Endothelial cell of hepatic sinusoid (primary cell): ENCODE results near the gene LYPD3.
"Not testable (repeated sequence)": the region's sequence is repeated elsewhere in the genome, so short reads cannot be mapped to it uniquely, and the experiment has no call there.

Experiments
- in situ Hi-C: cut with HindIII; loops from 2 replicates; pipeline ENCODE4 v1.10.0; 2017; ENCODE audit warnings: low sequenced_read_pairs

Gene LYPD3

DNA sequence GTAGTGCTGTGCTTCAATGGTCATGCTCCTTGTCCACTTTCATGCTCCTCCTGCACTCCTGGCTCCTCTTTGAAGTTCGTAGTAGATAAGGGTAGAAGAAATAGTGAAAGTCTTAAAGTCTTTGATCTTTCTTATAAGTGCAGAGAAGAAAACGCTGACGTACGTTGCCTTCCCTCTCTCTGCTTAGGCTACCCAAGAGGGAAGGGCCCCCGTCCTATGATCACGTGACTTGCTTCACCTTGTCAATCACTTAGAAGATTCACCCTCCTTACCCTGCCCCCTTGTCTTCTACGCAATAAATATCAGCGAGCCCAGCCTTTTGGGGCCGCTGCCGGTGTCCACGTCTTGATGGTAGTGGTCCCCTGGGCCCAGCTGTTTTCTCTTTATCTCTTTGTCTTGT, 28.1 kb downstream of the LYPD3 start:
- in situ Hi-C loops, result not testable (repeated sequence)

DNA sequence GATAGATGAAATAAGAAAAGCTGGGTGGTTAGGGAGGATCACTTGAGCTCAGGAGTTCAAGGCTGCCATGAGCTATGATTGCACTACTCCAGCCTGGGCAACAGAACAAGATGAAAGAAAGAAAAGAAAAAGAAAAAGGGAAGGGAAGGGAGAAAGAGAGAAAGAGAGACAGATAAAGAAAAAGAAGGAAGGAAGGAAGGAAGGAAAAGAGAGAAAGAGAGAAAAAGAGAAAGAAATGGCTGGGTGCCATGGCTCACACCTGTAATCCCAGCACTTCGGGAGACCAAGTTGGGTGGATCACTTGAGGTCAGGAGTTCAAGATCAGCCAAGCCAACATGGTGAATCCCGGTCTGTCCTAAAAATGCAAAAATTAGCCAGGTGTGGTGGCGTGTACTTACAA, 29.6 kb downstream of the LYPD3 start:
- in situ Hi-C loops, result no loop called here

DNA sequence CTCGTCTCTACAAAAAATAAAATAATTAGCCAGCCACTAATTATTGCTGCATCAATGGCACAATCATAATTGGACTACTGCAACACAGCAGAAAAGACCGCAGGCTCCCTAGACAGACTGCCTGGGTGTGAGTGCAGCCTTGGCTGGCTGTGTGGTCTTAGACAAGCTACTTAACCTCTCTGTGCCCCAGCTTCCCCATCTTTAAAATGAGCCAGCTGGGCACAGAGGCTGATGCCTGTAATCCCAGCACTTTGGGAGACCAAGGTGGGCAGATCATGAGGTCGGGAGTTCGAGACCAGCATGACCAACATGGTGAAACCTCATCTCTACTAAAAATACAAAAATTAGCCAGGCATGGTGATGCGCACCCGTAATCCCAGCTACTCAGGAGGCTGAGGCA, 31.7 kb downstream of the LYPD3 start:
- in situ Hi-C loops, result no loop called here

DNA sequence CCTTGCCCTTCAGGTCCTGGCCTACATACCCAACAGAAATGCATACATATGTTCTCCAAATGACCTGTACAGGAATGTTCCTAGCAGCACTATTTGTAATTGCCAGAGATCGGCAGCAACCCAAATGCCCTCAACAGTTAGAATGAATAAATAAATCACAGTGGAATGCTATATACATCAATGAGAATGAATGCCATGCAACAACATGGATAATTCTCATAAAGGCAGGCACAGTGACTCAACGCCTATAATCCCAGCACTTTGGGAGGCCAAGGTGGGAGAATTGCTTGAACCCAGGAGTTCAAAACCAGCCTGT, 32.1 kb downstream of the LYPD3 start:
- in situ Hi-C loops, result no loop called here

DNA sequence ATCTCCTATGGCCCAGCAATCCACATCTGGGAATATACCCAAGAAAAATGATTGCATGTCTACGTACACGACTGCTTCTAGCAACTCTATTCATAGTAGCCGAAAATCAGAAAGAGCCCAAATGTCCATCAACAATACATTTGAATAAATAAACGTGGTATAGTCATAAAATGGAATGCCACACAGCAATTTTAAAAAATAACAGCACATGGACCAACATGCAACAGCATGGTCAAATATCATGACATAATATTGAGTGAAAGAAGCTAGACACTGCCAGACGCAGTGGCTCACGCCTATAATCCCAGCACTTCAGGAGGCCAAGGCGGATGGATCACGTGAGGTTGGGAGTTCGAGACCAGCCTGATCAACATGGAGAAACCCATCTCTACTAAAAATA, 34.4 kb downstream of the LYPD3 start:
- in situ Hi-C loops, result no loop called here

DNA sequence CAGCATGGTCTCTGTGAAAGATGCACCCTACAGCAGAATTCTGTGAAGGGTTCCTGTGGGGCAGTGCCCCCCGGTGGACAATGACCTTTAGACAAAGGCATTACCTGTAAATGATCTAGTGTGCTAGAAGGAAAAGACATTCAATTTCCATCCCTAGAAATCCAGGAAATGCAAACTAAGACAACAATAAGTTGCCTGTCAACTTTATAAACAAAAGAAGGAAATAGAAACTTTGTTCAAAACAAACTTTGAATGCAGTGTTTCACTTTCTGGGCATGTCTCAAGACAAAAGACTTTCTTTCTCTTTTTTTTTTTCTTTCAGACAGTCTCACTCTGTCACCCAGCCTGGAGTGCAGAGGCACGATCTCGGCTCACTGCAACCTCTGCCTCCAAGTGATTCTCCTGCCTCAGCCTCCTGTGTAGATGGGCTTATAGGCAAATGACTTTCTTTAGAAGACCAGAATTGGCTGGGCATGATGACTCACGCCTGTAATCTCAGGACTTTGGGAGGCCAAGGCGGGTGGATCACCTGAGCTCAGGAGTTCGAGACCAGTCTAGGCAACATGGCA, 35.2 kb downstream of the LYPD3 start:
- in situ Hi-C loops, result no loop called here

DNA sequence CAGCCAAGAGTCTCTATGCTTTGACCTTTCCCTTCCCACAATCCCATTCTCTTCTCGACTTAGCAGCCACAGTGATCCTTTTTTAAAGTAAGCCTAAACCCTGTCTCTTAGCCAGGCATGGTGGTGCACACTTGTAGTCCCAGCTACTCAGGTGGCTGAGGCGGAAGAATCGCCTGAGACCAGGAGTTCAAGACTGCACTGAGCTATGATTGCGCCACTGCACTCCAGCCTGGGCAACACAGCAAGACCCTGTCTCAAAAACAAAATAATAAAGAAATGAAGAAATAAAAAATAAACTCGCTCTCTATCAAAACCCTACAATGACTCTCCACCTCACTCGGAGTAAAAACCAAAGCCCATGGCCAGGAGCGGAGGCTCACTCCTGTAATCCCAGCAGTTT, 36.0 kb downstream of the LYPD3 start:
- in situ Hi-C loops, result no loop called here

DNA sequence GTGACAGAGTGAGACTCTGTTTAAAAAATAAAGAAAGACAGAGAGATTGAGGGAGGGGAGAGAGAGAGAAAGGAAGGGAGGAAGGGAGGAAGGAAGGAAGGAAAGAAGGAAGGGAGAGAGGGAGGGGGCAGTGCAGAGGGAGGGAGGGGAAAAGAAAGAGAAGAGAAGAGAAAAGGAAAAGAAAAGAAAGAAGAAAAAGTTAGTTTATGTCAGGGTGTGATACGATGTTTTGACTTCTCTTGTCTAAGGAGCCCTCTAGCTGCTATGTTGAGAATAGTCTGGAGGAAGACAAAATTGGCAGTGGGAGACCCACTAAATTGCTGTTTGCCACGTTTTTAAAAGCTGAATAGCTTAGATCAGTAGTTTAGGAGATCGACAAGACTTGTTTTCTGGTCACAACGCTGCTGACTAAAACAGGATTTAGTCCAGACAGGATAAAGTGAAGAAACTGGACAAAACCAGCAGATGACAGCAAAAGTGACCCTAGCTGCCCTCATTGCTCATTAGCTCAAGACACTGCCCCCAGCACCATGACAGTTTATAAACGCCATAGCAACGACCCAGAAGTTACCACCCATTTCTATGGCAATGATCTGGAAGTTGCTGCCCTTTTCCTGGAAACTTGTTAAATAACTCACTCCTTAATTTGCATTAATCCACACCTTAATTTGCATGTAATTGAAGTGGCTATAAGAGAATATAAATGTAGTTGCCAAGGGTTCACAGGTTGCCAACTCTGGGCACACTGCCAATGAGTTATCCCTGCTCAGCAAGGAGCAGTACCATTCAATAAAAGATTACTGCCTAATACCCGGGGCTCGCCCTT, 39.6 kb downstream of the LYPD3 start:
- in situ Hi-C loops, result no loop called here

DNA sequence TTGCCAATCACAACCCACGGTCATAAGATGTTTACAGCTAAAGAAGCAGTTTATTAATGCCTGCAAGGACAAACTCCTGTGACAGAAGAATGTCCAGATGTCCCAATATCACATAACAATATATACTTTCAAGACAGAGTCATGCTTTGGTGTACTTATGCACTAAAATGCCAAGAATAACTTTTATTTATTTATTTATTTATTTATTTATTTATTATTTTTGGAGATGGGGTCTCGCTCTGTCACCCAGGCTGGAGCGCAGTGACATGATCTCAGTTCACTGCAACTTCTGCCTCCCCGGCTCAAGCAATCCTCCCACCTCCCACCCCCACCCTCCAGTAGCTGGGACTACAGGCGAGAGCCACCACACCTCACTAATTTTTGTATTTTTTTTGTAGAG, 41.6 kb downstream of the LYPD3 start:
- in situ Hi-C loops, result no loop called here

DNA sequence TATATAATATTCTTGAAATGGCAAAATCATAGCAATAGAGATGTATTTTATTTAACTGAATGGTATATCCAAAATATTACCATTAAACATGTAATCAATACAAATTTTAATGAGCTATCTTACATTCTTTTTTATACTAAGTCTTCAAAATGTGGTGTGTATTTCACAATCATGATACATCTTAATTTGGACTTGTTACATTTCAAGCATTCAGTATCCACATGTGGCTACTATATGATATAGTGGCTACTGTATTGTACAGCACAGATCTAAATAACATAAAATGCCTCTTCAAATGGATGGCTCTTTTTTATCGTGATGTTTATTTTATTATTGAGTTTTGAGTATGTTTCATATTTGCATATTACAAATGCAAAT, 42.7 kb downstream of the LYPD3 start:
- in situ Hi-C loops, result no loop called here

DNA sequence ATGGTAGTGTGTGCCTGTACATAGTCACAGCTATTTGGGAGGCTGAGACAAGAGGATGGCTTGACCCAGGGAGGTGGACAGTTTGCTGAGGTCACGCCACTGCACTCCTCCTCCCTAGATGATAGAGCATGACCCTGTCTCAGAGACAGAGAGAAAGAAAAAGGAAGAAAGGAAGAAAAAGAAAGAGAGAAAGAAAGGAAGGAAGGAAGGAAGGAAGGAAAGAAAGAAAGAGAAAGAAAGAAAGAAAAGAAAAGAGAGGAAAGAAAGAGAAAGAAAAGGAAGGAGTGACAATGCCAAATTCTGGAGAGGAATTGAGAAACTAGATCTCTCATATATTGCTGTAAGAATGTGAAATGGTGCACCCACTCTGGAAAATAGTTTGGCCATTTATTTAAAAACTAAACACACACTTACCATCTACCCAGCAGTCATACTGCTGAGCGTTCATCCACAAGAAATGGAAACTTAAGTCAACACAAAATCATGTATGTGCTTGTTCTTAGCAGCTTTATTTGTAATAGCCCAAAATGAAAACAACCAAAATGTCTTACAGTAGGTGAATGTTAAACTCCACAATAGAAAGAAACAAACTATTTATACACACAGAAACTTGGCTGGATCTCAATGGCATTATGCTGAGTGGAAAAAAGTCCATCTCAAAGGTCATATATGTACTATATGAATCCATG, 43.3 kb downstream of the LYPD3 start:
- in situ Hi-C loops, result no loop called here

DNA sequence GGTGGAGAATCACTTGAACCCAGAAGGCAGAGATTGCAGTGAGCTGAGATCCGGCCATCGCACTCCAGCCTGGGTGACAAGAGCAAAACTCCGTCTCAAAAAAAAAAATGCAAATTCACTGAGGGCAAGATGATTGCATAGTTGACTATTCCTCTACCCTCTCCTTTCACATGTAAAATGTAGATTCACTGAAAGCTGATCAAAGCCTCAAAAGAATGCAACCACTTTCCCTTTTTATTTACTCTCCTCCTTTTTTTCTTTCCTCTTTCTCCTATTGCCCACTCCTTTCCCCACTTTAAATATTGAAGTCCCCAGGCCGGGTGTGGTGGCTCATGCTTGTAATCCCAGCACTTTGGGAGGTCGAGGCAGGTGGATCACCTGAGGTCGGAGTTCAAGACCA, 44.5 kb downstream of the LYPD3 start:
- in situ Hi-C loops, result no loop called here

DNA sequence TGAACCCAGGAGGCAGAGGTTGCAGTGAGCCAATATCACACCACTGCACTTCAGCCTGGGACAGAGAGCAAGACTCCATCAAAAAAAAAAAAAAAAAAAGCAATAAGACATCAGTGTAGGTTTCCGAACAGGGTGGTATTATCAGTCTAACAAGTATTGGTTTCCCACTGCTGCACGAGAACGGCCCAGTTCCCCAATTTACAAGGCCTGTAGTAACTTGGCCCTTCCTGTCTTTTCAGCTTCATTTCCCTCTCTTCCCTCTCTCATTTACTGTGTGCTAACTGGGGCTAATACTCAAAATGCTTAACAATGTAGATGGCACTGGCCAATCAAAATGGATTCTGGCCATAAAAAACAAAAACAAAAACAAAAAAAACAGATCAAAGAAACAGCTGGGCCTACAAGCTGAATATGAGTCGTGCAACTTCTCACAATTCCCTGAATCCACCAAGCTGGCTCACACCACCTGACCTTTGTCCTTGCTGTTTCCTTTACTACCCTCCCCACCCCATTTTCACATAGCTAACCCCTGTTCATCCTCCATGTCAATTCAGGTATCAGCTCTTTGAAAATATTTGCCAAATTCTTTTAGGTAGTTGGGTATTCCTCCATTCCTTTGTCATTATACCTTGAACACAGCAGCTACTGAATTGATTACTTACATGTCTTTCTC, 48.3 kb downstream of the LYPD3 start:
- in situ Hi-C loops, result no loop called here

DNA sequence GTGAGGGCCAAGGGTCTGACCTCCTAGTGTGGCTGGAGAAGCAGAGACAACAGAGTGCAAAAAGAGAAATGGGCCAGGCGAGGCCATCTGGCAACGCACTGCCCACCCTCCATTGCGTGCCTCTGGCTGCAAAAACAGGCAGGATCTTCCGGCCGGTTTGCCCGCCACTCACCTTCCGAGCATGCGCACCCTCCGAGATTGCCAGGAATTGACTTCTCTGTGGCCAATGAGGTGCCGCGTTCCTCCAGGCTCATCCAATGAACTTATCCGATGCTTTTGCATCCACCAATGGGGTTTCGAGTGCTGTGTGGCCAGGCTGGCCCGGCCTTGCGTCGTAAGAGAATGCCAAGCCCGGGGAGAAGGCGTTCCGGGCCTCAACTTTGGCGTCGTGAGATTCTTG, 50.9 kb downstream of the LYPD3 start, which contains the start of gene TEX101:
Gene TEX101 (plus strand): TSS at position 337 of the 400 bp plus-strand sequence. CDS start 1,030 bp downstream, outside the sequence.
- in situ Hi-C loops, result no loop called here

DNA sequence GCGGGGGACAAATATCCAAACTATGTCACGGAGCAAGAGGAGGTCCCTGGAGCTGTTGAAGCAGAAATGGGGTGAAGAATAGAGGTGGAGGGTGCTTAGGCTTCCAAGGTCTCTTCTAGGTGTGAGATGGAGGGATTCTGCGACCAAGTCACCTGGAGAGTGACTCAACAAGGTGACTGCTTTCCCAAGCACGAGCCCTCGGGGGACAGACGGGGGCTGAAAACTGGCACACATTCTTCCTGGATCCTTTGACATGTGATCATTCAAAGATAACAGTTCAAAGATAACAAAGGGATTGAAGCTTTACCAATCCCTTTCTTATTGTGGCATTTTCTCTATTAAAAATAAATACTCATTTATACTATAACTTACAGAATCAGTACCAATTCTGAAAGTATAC, 53.0 kb downstream of the LYPD3 start:
- in situ Hi-C loops, result no loop called here
